CD8-positive, alpha-beta memory T cell (primary cell): ENCODE measurements around the gene SNX20. TPM values are rescaled to one million over a fixed set of nuclear protein-coding genes. Genes with fewer than 3 reads are reported as not detected.

ENCODE experiments used
- CTCF ChIA-PET: fragments of 350-600 bp; sonication (Branson Sonifier 250); formaldehyde crosslinking; loops from one replicate; lab custom pipeline; 2021; ENCODE audit warnings: antibody characterized with exemption; lab: Charles Lee
- POLR2A ChIA-PET: fragments of 350-600 bp; sonication (Branson Sonifier 250); formaldehyde crosslinking; loops from one replicate; lab custom pipeline; 2021; ENCODE audit warnings: antibody characterized with exemption; lab: Charles Lee
- DNase-seq, 5 donors: peaks; one replicate each; pipeline versions ENCODE4 v3.0.0 to v3.0.0-alpha.2; 2020 to 2022; ENCODE audit warnings: mixed read lengths in 1 of 5
- H3K27ac ChIP-seq: one replicate; pipeline ENCODE4 v1.7.0; 2013; ENCODE audit warnings: low read depth, mild to moderate bottlenecking, low read length, moderate library complexity
- H3K27me3 ChIP-seq: 2 replicates; pipeline ENCODE4 v1.7.0; 2013; ENCODE audit warnings: low read length, mild to moderate bottlenecking; ENCODE audit not compliant: insufficient read depth, poor library complexity, severe bottlenecking
- H3K36me3 ChIP-seq: 2 replicates; pipeline ENCODE4 v1.7.0; 2013; ENCODE audit warnings: mild to moderate bottlenecking, low read length, moderate library complexity; ENCODE audit not compliant: insufficient read depth
- H3K4me1 ChIP-seq: 2 replicates; pipeline ENCODE4 v1.7.0; 2013; ENCODE audit warnings: mild to moderate bottlenecking, low read length, moderate library complexity; ENCODE audit not compliant: insufficient read depth
- H3K4me3 ChIP-seq: 2 replicates; pipeline ENCODE4 v1.7.0; 2013; ENCODE audit warnings: mild to moderate bottlenecking, low read length
- H3K9me3 ChIP-seq: 2 replicates; pipeline ENCODE4 v1.7.0; 2013; ENCODE audit warnings: mild to moderate bottlenecking, low read length
- H3K27ac Mint-ChIP-seq, 8 donors: one replicate each; pipeline ENCODE4 v1.8.0; 2020 to 2021; ENCODE audit warnings: mixed read lengths in 8 of 8, mild to moderate bottlenecking in 6 of 8, inconsistent platforms in 3 of 8, moderate library complexity in 3 of 8
- H3K27me3 Mint-ChIP-seq, 2 donors: one replicate each; pipeline ENCODE4 v1.8.0; 2020 to 2021; ENCODE audit warnings: mixed read lengths in 2 of 2, mild to moderate bottlenecking in 1 of 2, moderate library complexity in 1 of 2
- H3K36me3 Mint-ChIP-seq, 3 donors: one replicate each; pipeline ENCODE4 v1.8.0; 2020 to 2021; ENCODE audit warnings: mixed read lengths in 3 of 3, inconsistent platforms in 1 of 3, mild to moderate bottlenecking in 1 of 3
- H3K4me1 Mint-ChIP-seq, 3 donors: one replicate each; pipeline ENCODE4 v1.8.0; 2020 to 2021; ENCODE audit warnings: mixed read lengths in 3 of 3, inconsistent platforms in 1 of 3, mild to moderate bottlenecking in 1 of 3
- H3K4me3 Mint-ChIP-seq, 7 donors: one replicate each; pipeline ENCODE4 v1.8.0; 2020 to 2021; ENCODE audit warnings: mixed read lengths in 7 of 7, mild to moderate bottlenecking in 6 of 7, moderate library complexity in 4 of 7, inconsistent platforms in 2 of 7
- H3K9me3 Mint-ChIP-seq, 5 donors: one replicate each; pipeline ENCODE4 v1.8.0; 2020 to 2022; ENCODE audit warnings: mixed read lengths in 5 of 5, mild to moderate bottlenecking in 3 of 5, moderate library complexity in 2 of 5, inconsistent platforms in 1 of 5
- polyA plus RNA-seq: library from polyadenylated mRNA; unstranded; fragments of 300-500 nt; fragmentation: Illumina TruSeq; gene quantifications from one replicate; pipeline ENCODE4 v1.2.3, GENCODE V29; 2021
- total RNA-seq, 2 experiments: library from RNA; stranded (reverse); gene quantifications; one replicate each; pipeline ENCODE4 v1.2.3, GENCODE V29; 2021

Gene SNX20
- total and polyA plus RNA-seq, 3 experiments from 2014 or later = 25.0 to 61.7 (median 27.8) TPM

- no peaks in the 10 kb centered on the region for H3K9me3 ChIP-seq
- H3K9me3 Mint-ChIP-seq = peaks cover 0 to 10% (median 3%) of the 10 kb centered on the region in 5 donors
- H3K36me3 Mint-ChIP-seq = peaks cover 28 to 72% (median 32%) of the 10 kb centered on the region in 3 donors
- H3K4me3 ChIP-seq = peak overlapping the region; percentile 89
- H3K4me3 Mint-ChIP-seq = peak overlapping the region; percentile 79 to 99 (median 93)
- H3K4me1 Mint-ChIP-seq = peaks cover 57 to 68% (median 68%) of the 10 kb centered on the region in 3 donors
- H3K4me1 ChIP-seq = peaks cover 67% of the 10 kb centered on the region
- CTCF ChIA-PET = interaction anchor here (1.0 to 8.9 kb wide), 5 partner anchors 8 to 654 kb away, joined by 3 to 116 read pairs (median 3); partner anchors contain the start of genes CNEP1R1 and CYLD
- DNase-seq = no peak
- no peak overlapping the region for H3K27ac ChIP-seq
- H3K36me3 ChIP-seq = peaks cover 41% of the 10 kb centered on the region
- H3K27me3 ChIP-seq = no peaks in the 10 kb centered on the region
- peak overlapping the region; percentile 86 to 97 (median 90) for H3K27ac Mint-ChIP-seq
- H3K27me3 Mint-ChIP-seq = no peaks in the 10 kb centered on the region
- POLR2A ChIA-PET = interaction anchor here (1.5 kb wide), 1 partner anchor 13 kb away, joined by 3 read pairs; no protein-coding TSS in a partner anchor
These were observed 2.6 kb downstream of the SNX20 start for GRCh38 chr16:50678531-50678930.

GRCh38 chr16:50677351-50677750 is 3.8 kb downstream of the SNX20 start:
- POLR2A ChIA-PET = interaction anchor here (1.5 kb wide), 1 partner anchor 12 kb away, joined by 3 read pairs; no protein-coding TSS in a partner anchor

GRCh38 chr16:50676684-50677225 is 4.4 kb downstream of the SNX20 start:
- H3K27me3 ChIP-seq = no peaks in the 10 kb centered on the region
- Mint-ChIP-seq H3K36me3 (peaks cover 41 to 88% (median 46%) of the 10 kb centered on the region in 3 donors), H3K27me3 (no peaks in the 10 kb centered on the region), H3K9me3 (peaks cover 2 to 23% (median 15%) of the 10 kb centered on the region in 5 donors), H3K27ac (peak overlapping the region; percentile 70 to 97 (median 88)), H3K4me1 (peaks cover 40 to 50% (median 50%) of the 10 kb centered on the region in 3 donors), H3K4me3 (peak overlapping the region in 1 of 7 donors; percentile 55)
- POLR2A ChIA-PET = no interaction called here
- no peak for DNase-seq
- H3K27ac ChIP-seq = no peak overlapping the region
- H3K4me3 ChIP-seq = no peak overlapping the region
- H3K4me1 ChIP-seq = peaks cover 49% of the 10 kb centered on the region
- CTCF ChIA-PET = interaction anchor here (1.7 to 8.9 kb wide), 3 partner anchors 10 to 70 kb away, joined by 5 to 116 read pairs (median 10); no protein-coding TSS in a partner anchor
- peaks cover 13% of the 10 kb centered on the region for H3K9me3 ChIP-seq
- H3K36me3 ChIP-seq = peaks cover 57% of the 10 kb centered on the region

More at GRCh38 chr16:50677351-50677750, 3.8 kb downstream of the SNX20 start:
- peaks cover 7% of the 10 kb centered on the region for H3K9me3 ChIP-seq
- DNase-seq = no peak
- H3K27ac ChIP-seq = no peak overlapping the region
- peaks cover 45 to 56% (median 56%) of the 10 kb centered on the region in 3 donors for H3K4me1 Mint-ChIP-seq
- H3K27me3 ChIP-seq = no peaks in the 10 kb centered on the region
- H3K4me3 Mint-ChIP-seq = peak overlapping the region; percentile 23 to 99 (median 92)
- H3K27ac Mint-ChIP-seq = peak overlapping the region; percentile 70 to 97 (median 88)
- peaks cover 51% of the 10 kb centered on the region for H3K36me3 ChIP-seq
- H3K4me1 ChIP-seq = peaks cover 55% of the 10 kb centered on the region
- peaks cover 0 to 17% (median 11%) of the 10 kb centered on the region in 5 donors for H3K9me3 Mint-ChIP-seq
- CTCF ChIA-PET = interaction anchor here (0.8 to 8.9 kb wide), 4 partner anchors 10 to 129 kb away, joined by 3 to 116 read pairs (median 8); no protein-coding TSS in a partner anchor
- no peaks in the 10 kb centered on the region for H3K27me3 Mint-ChIP-seq
- no peak overlapping the region for H3K4me3 ChIP-seq
- peaks cover 35 to 82% (median 40%) of the 10 kb centered on the region in 3 donors for H3K36me3 Mint-ChIP-seq

- peaks cover 43% of the 10 kb centered on the region for H3K4me1 ChIP-seq
- ChIA-PET POLR2A (interaction anchor here (1.1 kb wide), 1 partner anchor 11 kb away, joined by 3 read pairs; no protein-coding TSS in a partner anchor), CTCF (interaction anchor here (1.0 to 8.9 kb wide), 5 partner anchors 9 to 130 kb away, joined by 3 to 116 read pairs (median 10); no protein-coding TSS in a partner anchor)
- H3K27me3 Mint-ChIP-seq = no peaks in the 10 kb centered on the region
- H3K36me3 ChIP-seq = peaks cover 62% of the 10 kb centered on the region
- no peak for DNase-seq
- peaks cover 15% of the 10 kb centered on the region for H3K9me3 ChIP-seq
- no peak overlapping the region for H3K27ac ChIP-seq
- peaks cover 36 to 49% (median 48%) of the 10 kb centered on the region in 3 donors for H3K4me1 Mint-ChIP-seq
- peak overlapping the region in 1 of 7 donors; percentile 55 for H3K4me3 Mint-ChIP-seq
- H3K27me3 ChIP-seq = no peaks in the 10 kb centered on the region
- no peak overlapping the region for H3K4me3 ChIP-seq
- H3K9me3 Mint-ChIP-seq = peaks cover 7 to 28% (median 20%) of the 10 kb centered on the region in 5 donors
- peaks cover 48 to 93% (median 52%) of the 10 kb centered on the region in 3 donors for H3K36me3 Mint-ChIP-seq
- H3K27ac Mint-ChIP-seq = peak overlapping the region in 6 of 8 donors; percentile 28 to 90 (median 64)
These were observed 5.2 kb downstream of the SNX20 start for GRCh38 chr16:50675686-50676610.

- H3K9me3 Mint-ChIP-seq = peaks cover 7 to 28% (median 20%) of the 10 kb centered on the region in 5 donors
- Histone ChIP-seq H3K36me3 (peaks cover 62% of the 10 kb centered on the region), H3K27ac (no peak overlapping the region), H3K27me3 (no peaks in the 10 kb centered on the region), H3K4me1 (peaks cover 36% of the 10 kb centered on the region), H3K9me3 (peaks cover 15% of the 10 kb centered on the region), H3K4me3 (no peak overlapping the region)
- no peaks in the 10 kb centered on the region for H3K27me3 Mint-ChIP-seq
- peak overlapping the region in 3 of 8 donors; percentile 35 to 82 (median 71) for H3K27ac Mint-ChIP-seq
- H3K36me3 Mint-ChIP-seq = peaks cover 48 to 95% (median 52%) of the 10 kb centered on the region in 3 donors
- POLR2A ChIA-PET = interaction anchor here (0.7 to 1.1 kb wide), 2 partner anchors 9 to 72 kb away, joined by 3 read pairs; no protein-coding TSS in a partner anchor
- H3K4me1 Mint-ChIP-seq = peaks cover 31 to 42% (median 41%) of the 10 kb centered on the region in 3 donors
- no peak for DNase-seq
- CTCF ChIA-PET = interaction anchor here (1.0 to 8.9 kb wide), 6 partner anchors 9 to 131 kb away, joined by 3 to 116 read pairs (median 6); no protein-coding TSS in a partner anchor
- peak overlapping the region in 2 of 7 donors; percentile 57 to 58 for H3K4me3 Mint-ChIP-seq
These were observed 6.3 kb downstream of the SNX20 start for GRCh38 chr16:50674831-50675230.

- Mint-ChIP-seq H3K9me3 (peaks cover 7 to 28% (median 20%) of the 10 kb centered on the region in 5 donors), H3K4me1 (peaks cover 20 to 34% (median 31%) of the 10 kb centered on the region in 3 donors), H3K27ac (peak overlapping the region in 1 of 8 donors; percentile 74), H3K4me3 (no peak overlapping the region), H3K27me3 (no peaks in the 10 kb centered on the region), H3K36me3 (peaks cover 45 to 94% (median 52%) of the 10 kb centered on the region in 3 donors)
- Histone ChIP-seq H3K36me3 (peaks cover 57% of the 10 kb centered on the region), H3K4me1 (peaks cover 24% of the 10 kb centered on the region), H3K4me3 (no peak overlapping the region), H3K27me3 (no peaks in the 10 kb centered on the region), H3K27ac (no peak overlapping the region), H3K9me3 (peaks cover 15% of the 10 kb centered on the region)
- POLR2A ChIA-PET = interaction anchor here (0.9 kb wide), 1 partner anchor 12 kb away, joined by 3 read pairs; no protein-coding TSS in a partner anchor
- no peak for DNase-seq
- CTCF ChIA-PET = interaction anchor here (1.5 to 8.9 kb wide), 7 partner anchors 8 to 649 kb away, joined by 3 to 116 read pairs (median 6); partner anchors contain the start of gene CNEP1R1
These were observed 7.4 kb downstream of the SNX20 start for GRCh38 chr16:50673496-50674275.
